Activated naive CD4-positive, alpha-beta T cell treated with anti-CD3 and anti-CD28 coated beads for 36 hours (primary cell): ENCODE results near the gene LDLRAD3. TPM values are rescaled to one million over a fixed set of nuclear protein-coding genes. Genes with fewer than 3 reads are reported as not detected.

Experiments
- CTCF ChIA-PET: fragments of 350-600 bp; sonication (Branson Sonifier 250); formaldehyde crosslinking; loops from one replicate; lab custom pipeline; 2021; ENCODE audit warnings: antibody characterized with exemption; lab: Charles Lee
- DNase-seq: peaks from one replicate; pipeline ENCODE4 v3.0.0-alpha.2; 2020
- H3K27ac Mint-ChIP-seq: one replicate; pipeline ENCODE4 v1.8.0; 2021; ENCODE audit warnings: mild to moderate bottlenecking, mixed read lengths
- H3K27me3 Mint-ChIP-seq: one replicate; pipeline ENCODE4 v1.8.0; 2021; ENCODE audit warnings: low read depth, mixed read lengths
- H3K36me3 Mint-ChIP-seq: one replicate; pipeline ENCODE4 v1.8.0; 2021; ENCODE audit warnings: low read depth, mixed read lengths
- H3K4me1 Mint-ChIP-seq: one replicate; pipeline ENCODE4 v1.8.0; 2021; ENCODE audit warnings: low read depth, mixed read lengths
- H3K4me3 Mint-ChIP-seq: one replicate; pipeline ENCODE4 v1.8.0; 2021; ENCODE audit warnings: mild to moderate bottlenecking, moderate library complexity, mixed read lengths
- H3K9me3 Mint-ChIP-seq: one replicate; pipeline ENCODE4 v1.8.0; 2021; ENCODE audit warnings: mixed read lengths
- intact Hi-C: fragments of 100-400 bp; cut with micrococcal nuclease; formaldehyde crosslinking; loops from one replicate; pipeline ENCODE4 v1.15.1; 2023
- total RNA-seq, 2 experiments: library from RNA; stranded (reverse); gene quantifications; one replicate each; pipeline ENCODE4 v1.2.3, GENCODE V29; 2021

The LDLRAD3 gene
- total RNA-seq, 2 experiments from 2014 or later = 0.17 to 0.22 TPM

DNA sequence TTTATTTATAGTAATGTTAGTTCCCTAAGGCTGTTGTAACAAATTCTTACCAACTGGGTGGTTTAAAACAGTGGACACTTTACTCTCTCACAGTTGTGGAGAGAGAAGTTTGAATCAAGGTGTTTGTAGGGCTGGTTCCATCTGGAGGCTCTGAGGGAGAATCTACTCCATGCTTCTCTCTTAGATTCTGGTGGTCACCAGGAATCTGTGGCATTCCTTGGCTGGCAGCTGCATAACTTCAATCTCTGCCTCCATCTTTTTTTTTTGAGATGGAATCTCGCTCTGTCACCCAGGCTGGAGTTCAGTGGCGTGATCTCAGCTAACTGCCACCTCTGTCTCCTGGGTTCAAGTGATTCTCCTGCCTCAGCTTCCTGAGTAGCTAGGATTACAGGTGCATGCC is 46.3 kb downstream of the LDLRAD3 start:
- peaks cover 1% of the 10 kb centered on the region for H3K9me3 Mint-ChIP-seq
- no peaks in the 10 kb centered on the region for H3K4me1 Mint-ChIP-seq
- CTCF ChIA-PET = no interaction called here
- H3K27ac Mint-ChIP-seq = no peak overlapping the region
- peaks cover 15% of the 10 kb centered on the region for H3K27me3 Mint-ChIP-seq
- no peaks in the 10 kb centered on the region for H3K36me3 Mint-ChIP-seq
- no peak overlapping the region for H3K4me3 Mint-ChIP-seq
- DNase-seq = no peak
- intact Hi-C loops = no loop called here

GRCh38 chr11:35990816-35991215 is 47.0 kb downstream of the LDLRAD3 start:
- peaks cover under 1% of the 10 kb centered on the region for H3K9me3 Mint-ChIP-seq
- no peaks in the 10 kb centered on the region for H3K36me3 Mint-ChIP-seq
- intact Hi-C loops = no loop called here
- CTCF ChIA-PET = no interaction called here
- H3K27ac Mint-ChIP-seq = no peak overlapping the region
- DNase-seq = no peak
- H3K4me3 Mint-ChIP-seq = no peak overlapping the region
- H3K27me3 Mint-ChIP-seq = peaks cover 15% of the 10 kb centered on the region
- H3K4me1 Mint-ChIP-seq = no peaks in the 10 kb centered on the region

DNA sequence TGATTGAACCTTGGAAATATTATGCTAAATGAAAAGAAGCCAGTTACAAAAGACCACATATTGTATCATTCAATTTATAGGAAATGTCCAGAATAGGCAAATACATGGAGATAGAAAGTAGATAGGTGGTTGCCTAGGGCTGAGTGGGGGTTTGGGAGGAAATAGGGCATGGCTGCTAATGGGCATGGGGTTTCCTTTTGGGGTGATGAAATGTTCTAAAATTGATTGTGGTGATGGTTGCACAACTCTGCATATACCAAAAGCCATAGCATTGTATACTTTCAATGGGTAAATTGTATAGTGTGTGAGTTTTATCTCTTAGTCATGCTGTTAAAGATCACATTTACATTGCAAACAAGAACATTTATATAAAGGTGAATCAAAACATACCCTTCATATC is 48.7 kb downstream of the LDLRAD3 start:
- no peaks in the 10 kb centered on the region for H3K4me1 Mint-ChIP-seq
- no peaks in the 10 kb centered on the region for H3K9me3 Mint-ChIP-seq
- no peak overlapping the region for H3K4me3 Mint-ChIP-seq
- intact Hi-C loops = no loop called here
- H3K27me3 Mint-ChIP-seq = peaks cover 15% of the 10 kb centered on the region
- no peak for DNase-seq
- no peaks in the 10 kb centered on the region for H3K36me3 Mint-ChIP-seq
- CTCF ChIA-PET = no interaction called here
- no peak overlapping the region for H3K27ac Mint-ChIP-seq

- H3K27me3 Mint-ChIP-seq = peaks cover 17% of the 10 kb centered on the region
Observed at GRCh38 chr11:35994421-35994820, 50.6 kb downstream of the LDLRAD3 start.

DNA sequence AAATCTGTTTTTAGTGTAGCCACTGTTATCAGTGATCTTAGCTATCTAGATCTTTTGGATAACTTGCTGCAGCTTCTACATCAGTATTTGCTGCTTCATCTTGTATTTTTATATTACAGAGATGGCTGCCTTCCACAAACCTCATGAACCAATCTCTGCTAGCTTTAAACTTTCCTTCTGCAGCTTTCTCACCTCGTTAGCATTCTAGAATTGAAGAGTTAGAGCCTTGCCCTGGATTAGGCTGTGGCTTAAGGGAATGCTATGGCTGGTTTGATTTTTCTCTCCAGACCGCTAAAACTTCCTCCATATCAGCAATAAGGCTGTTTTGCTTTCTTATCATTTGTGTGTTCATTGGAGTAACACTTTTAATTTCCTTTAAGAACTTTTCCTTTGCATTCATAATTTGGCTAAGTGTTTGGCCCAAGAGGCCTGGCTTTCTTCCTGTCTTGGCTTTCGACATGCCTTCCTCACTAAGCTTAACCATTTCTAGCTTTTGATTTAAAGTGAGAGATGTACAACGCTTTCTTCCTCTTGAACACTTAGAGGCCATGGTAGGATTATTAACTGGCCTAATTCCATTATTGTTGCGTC is 51.9 kb downstream of the LDLRAD3 start:
- Mint-ChIP-seq H3K27me3 (peaks cover 19% of the 10 kb centered on the region), H3K4me3 (no peak overlapping the region), H3K9me3 (no peaks in the 10 kb centered on the region), H3K4me1 (no peaks in the 10 kb centered on the region), H3K27ac (no peak overlapping the region), H3K36me3 (no peaks in the 10 kb centered on the region)
- intact Hi-C loops = no loop called here
- no peak for DNase-seq
- CTCF ChIA-PET = no interaction called here

More at GRCh38 chr11:35994421-35994820, 50.6 kb downstream of the LDLRAD3 start:
- Mint-ChIP-seq H3K4me1 (no peaks in the 10 kb centered on the region), H3K4me3 (no peak overlapping the region), H3K27ac (no peak overlapping the region), H3K9me3 (no peaks in the 10 kb centered on the region), H3K36me3 (no peaks in the 10 kb centered on the region)
- CTCF ChIA-PET = no interaction called here
- no peak for DNase-seq
- intact Hi-C loops = no loop called here

GRCh38 chr11:35997902-35998520 is 54.1 kb downstream of the LDLRAD3 start:
- CTCF ChIA-PET = interaction anchor here (0.7 kb wide), 1 partner anchor 251 kb away, joined by 3 read pairs; no protein-coding TSS in a partner anchor
- intact Hi-C loops = no loop called here
- DNase-seq = no peak
- Mint-ChIP-seq H3K36me3 (no peaks in the 10 kb centered on the region), H3K27me3 (peaks cover 9% of the 10 kb centered on the region), H3K4me1 (no peaks in the 10 kb centered on the region), H3K27ac (no peak overlapping the region), H3K4me3 (no peak overlapping the region), H3K9me3 (no peaks in the 10 kb centered on the region)

DNA sequence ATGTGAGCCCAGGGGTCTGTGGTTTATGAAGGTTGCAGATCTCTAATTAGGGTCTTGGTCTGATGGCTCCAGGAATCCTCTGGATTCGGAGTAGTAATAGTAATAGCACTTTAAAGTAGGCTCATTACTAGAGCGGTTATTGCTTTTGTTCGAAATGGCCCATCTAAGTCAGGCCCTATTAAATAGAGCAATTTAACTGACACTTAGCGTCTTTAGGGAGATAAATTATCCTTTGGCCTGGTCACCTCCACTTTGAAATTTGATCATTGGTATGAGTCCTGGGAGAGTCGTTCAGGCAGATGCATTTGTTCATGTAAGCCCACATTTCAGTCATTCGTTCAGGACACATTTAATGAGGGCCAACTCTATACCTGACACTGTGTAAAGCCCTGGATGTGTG is 54.8 kb downstream of the LDLRAD3 start:
- Mint-ChIP-seq H3K4me1 (no peaks in the 10 kb centered on the region), H3K27me3 (peaks cover 9% of the 10 kb centered on the region), H3K36me3 (no peaks in the 10 kb centered on the region), H3K4me3 (no peak overlapping the region), H3K9me3 (no peaks in the 10 kb centered on the region), H3K27ac (no peak overlapping the region)
- no peak for DNase-seq
- intact Hi-C loops = no loop called here
- CTCF ChIA-PET = no interaction called here

GRCh38 chr11:36000616-36001190 is 56.8 kb downstream of the LDLRAD3 start:
- intact Hi-C loops = no loop called here
- no peak overlapping the region for H3K4me3 Mint-ChIP-seq
- H3K27me3 Mint-ChIP-seq = peaks cover 9% of the 10 kb centered on the region
- no peaks in the 10 kb centered on the region for H3K36me3 Mint-ChIP-seq
- H3K27ac Mint-ChIP-seq = no peak overlapping the region
- CTCF ChIA-PET = no interaction called here
- no peaks in the 10 kb centered on the region for H3K4me1 Mint-ChIP-seq
- no peak for DNase-seq
- H3K9me3 Mint-ChIP-seq = peaks cover 3% of the 10 kb centered on the region

GRCh38 chr11:36002196-36002595 is 58.3 kb downstream of the LDLRAD3 start:
- DNase-seq = no peak
- Mint-ChIP-seq H3K27me3 (peaks cover 9% of the 10 kb centered on the region), H3K27ac (no peak overlapping the region), H3K4me3 (no peak overlapping the region), H3K36me3 (no peaks in the 10 kb centered on the region), H3K9me3 (peaks cover 3% of the 10 kb centered on the region), H3K4me1 (no peaks in the 10 kb centered on the region)
- intact Hi-C loops = no loop called here
- CTCF ChIA-PET = interaction anchor here (0.7 kb wide), 2 partner anchors 42 to 477 kb away, joined by 3 to 4 read pairs; no protein-coding TSS in a partner anchor

DNA sequence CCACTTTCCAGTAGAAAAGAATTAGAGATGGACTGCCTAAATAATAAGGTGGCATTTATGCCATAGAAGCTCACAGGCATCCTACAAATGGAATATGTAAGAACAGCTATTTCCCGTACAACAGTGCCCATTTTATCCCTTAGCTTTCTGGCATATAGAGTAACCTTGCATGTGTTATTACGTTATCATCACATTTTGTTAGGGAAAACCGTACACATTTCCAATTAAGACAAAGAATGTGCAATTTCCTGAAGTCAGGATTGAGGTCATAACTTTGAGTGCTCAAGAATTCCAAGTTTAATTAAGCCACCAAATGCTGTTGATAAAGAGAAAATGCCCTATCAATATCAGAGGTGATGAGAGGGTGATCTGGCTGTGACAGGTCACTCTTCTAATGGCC is 58.9 kb downstream of the LDLRAD3 start:
- CTCF ChIA-PET = no interaction called here
- H3K4me3 Mint-ChIP-seq = no peak overlapping the region
- H3K9me3 Mint-ChIP-seq = peaks cover 3% of the 10 kb centered on the region
- no peak for DNase-seq
- H3K4me1 Mint-ChIP-seq = no peaks in the 10 kb centered on the region
- no peak overlapping the region for H3K27ac Mint-ChIP-seq
- H3K36me3 Mint-ChIP-seq = no peaks in the 10 kb centered on the region
- intact Hi-C loops = no loop called here
- H3K27me3 Mint-ChIP-seq = peaks cover 11% of the 10 kb centered on the region

DNA sequence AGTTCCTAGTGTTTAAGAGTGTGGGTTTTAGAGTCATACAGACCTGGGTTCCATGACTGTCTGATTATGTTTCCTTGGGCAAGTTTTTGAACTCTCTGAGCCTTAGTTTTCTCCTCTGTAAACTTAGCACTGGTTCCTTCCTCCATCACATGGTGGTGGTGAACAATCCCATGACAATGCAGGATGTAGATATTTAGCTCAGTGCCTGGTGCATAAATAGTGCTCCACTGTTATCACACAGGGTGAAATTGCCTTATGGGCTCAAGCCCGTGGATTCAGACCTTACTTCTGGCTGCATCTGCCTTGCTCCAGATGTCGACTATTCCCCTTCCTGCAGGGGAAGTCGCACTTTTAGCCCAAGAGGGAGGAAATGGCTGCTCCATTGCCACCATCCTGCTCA is 62.7 kb downstream of the LDLRAD3 start:
- peaks cover 9% of the 10 kb centered on the region for H3K27me3 Mint-ChIP-seq
- H3K4me3 Mint-ChIP-seq = no peak overlapping the region
- no peak overlapping the region for H3K27ac Mint-ChIP-seq
- H3K4me1 Mint-ChIP-seq = no peaks in the 10 kb centered on the region
- intact Hi-C loops = no loop called here
- DNase-seq = no peak
- peaks cover 3% of the 10 kb centered on the region for H3K9me3 Mint-ChIP-seq
- CTCF ChIA-PET = no interaction called here
- H3K36me3 Mint-ChIP-seq = no peaks in the 10 kb centered on the region

GRCh38 chr11:36007127-36007655 is 63.3 kb downstream of the LDLRAD3 start:
- Mint-ChIP-seq H3K4me1 (no peaks in the 10 kb centered on the region), H3K36me3 (no peaks in the 10 kb centered on the region), H3K4me3 (no peak overlapping the region), H3K9me3 (peaks cover 3% of the 10 kb centered on the region), H3K27ac (no peak overlapping the region), H3K27me3 (peaks cover 9% of the 10 kb centered on the region)
- intact Hi-C loops = no loop called here
- CTCF ChIA-PET = no interaction called here
- no peak for DNase-seq

- peaks cover 3% of the 10 kb centered on the region for H3K9me3 Mint-ChIP-seq
Observed at GRCh38 chr11:36008584-36008983, 64.7 kb downstream of the LDLRAD3 start.

More at GRCh38 chr11:36008584-36008983, 64.7 kb downstream of the LDLRAD3 start:
- Mint-ChIP-seq H3K4me1 (no peaks in the 10 kb centered on the region), H3K4me3 (no peak overlapping the region), H3K27ac (no peak overlapping the region), H3K27me3 (peaks cover 12% of the 10 kb centered on the region), H3K36me3 (no peaks in the 10 kb centered on the region)
- intact Hi-C loops = no loop called here
- no peak for DNase-seq
- CTCF ChIA-PET = no interaction called here
